ENCODE measurements around the gene ZDHHC11B. TPM values are rescaled to one million over a fixed set of nuclear protein-coding genes. Genes with fewer than 3 reads are reported as not detected.
"Not testable (repeated sequence)": the region's sequence is repeated elsewhere in the genome, so short reads cannot be mapped to it uniquely, and the experiment has no call there.

Gene ZDHHC11B
- total RNA-seq, 1 donor from 2014 or later, result 8.0 TPM

DNA sequence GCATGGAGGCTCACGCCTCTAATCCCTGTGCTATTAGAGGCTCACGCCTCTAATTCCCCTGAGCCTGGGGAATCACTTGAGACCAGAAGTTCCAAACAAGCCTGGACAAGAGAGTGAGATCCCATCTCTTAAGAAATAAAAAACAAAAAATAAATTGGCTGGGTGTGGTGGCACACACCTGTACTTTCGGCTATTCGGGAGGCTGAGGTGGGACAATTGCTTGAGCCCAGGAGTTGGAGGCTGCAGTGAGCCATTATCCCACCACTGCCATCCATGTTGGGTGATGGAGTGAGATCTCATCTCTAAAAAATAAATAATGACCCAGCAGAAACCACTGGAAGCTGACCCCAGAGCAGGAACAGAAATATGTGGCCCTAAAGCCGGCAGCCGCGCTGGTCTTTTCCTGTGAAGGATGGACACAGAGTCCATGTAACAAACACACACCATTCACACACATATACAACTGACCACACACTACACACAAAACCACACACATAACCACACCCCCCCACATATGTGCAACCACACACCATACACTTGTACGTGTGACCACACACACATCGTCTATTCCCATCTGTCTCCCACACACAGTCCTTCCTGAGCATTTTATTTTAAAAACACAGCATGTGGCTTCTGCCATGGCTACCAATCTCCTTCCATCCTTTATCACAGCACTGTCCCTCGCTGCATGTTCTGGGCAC, 51.6 kb downstream of the ZDHHC11B start:
- intact Hi-C loops (cut with DNase I); ATAC-seq; H3K36me3 ChIP-seq; H3K9me3 ChIP-seq; H3K27me3 ChIP-seq; H3K4me1 ChIP-seq; DNase-seq; H3K27ac ChIP-seq; H3K4me3 ChIP-seq: not testable (repeated sequence)

DNA sequence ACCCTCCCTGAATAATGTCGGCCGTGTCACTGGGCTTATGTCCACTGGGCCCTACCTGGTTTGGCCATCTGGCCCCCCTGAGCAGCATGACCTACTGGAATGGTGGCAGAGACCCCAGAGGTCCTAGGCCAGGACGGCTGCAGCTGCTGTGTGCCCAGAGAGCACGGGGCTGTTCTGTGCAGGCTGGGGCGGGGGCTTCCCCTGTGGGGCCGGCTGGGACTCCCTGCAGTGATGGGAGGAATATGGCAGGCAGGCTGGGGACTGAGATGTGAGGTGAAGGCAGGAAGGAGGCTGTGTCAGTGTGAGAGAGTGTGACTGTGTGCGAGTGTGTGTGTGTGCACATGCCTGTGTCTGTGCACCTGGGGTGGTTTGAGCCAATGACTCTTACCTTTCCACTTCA, 55.3 kb downstream of the ZDHHC11B start:
- H3K27ac ChIP-seq; H3K9me3 ChIP-seq; DNase-seq; H3K4me3 ChIP-seq; H3K4me1 ChIP-seq; H3K27me3 ChIP-seq; H3K36me3 ChIP-seq; intact Hi-C loops (cut with DNase I): not testable (repeated sequence)
- ATAC-seq, result peak; percentile 17

DNA sequence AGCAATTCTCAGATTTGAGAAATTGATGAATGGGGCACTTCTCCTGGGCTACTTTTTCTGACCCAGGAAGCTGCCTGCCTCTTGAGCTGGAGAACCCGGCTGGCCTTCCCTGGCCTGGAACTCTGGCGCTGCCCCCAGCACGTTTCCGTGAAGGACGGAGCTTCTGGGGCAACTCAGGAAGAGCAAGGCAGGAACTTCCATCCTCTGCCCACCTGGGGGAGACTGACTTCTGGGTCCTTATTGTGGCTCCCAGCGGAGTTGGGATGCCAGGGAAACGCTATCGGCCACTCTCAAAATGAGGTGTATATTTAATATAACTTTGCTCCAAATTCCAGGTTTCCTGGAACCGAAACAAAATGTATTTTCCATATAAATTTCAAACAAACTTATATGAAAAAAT, 57.4 kb downstream of the ZDHHC11B start:
- H3K27ac ChIP-seq; H3K36me3 ChIP-seq; H3K4me1 ChIP-seq; H3K9me3 ChIP-seq; DNase-seq; H3K27me3 ChIP-seq; H3K4me3 ChIP-seq; intact Hi-C loops (cut with DNase I): not testable (repeated sequence)
- ATAC-seq, result peak; percentile 78

DNA sequence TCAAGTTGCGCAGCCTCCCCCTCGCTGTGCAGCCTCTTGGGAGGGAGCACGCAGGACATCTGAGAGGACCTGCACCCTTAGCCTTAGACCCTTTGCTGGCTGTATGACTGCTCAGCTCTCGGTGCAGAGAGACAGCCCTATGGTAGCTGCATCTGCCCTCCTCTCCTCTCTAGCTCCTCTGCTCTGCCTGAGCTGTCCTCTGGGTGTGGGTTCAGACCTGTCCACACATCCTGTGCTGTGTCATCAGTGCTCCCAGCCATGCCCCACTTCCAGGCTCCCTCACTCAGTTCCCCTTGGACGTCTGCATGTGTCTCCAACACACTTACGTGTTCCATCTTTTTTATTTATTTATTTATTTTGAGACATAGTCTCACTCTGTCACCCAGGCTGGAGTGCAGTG, 60.7 kb downstream of the ZDHHC11B start:
- H3K4me1 ChIP-seq; DNase-seq; H3K36me3 ChIP-seq; H3K9me3 ChIP-seq; H3K4me3 ChIP-seq; intact Hi-C loops (cut with DNase I); H3K27me3 ChIP-seq; H3K27ac ChIP-seq: not testable (repeated sequence)
- ATAC-seq, result peak; percentile 21

DNA sequence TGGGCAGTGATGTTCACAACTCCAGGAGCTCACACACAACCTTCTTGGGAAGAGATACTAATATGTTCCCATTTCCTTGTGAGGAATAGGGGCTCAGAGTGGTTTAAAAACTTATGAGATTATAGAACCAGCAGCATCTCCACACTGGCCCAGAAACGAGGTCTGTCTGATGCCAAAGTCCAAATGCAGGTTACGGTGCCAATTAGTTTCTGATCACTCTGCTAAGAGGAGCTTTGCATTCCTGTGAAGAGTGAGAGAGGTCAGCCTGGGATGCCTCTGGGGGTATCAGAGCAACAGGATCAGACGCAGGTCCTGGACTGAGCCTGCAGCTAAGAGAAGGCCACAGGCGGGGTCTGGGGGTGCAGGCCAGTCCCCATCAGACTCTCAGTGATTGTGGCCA, 61.2 kb downstream of the ZDHHC11B start:
- H3K27me3 ChIP-seq; H3K27ac ChIP-seq; DNase-seq; intact Hi-C loops (cut with DNase I); H3K9me3 ChIP-seq; H3K4me1 ChIP-seq; ATAC-seq; H3K4me3 ChIP-seq; H3K36me3 ChIP-seq: not testable (repeated sequence)

DNA sequence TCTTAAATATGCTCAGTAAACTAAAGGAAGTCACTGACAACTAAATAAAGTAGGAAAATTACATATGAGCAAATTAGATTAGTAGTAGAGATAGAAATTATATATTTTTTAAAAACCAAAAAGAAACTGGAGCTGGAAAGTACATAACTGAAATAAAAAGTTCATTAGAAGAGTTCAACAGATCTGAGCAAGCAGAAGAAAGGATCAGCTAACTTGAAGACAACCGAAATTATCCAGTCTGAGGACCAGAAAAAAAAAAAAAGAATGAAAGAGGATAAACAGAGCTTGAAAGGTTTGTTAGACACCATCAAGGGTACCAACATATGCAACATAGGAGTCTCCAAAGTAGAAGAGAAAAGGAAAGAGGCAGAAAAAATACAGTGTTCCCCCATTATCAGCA, 65.2 kb downstream of the ZDHHC11B start:
- not testable (repeated sequence) for ATAC-seq

DNA sequence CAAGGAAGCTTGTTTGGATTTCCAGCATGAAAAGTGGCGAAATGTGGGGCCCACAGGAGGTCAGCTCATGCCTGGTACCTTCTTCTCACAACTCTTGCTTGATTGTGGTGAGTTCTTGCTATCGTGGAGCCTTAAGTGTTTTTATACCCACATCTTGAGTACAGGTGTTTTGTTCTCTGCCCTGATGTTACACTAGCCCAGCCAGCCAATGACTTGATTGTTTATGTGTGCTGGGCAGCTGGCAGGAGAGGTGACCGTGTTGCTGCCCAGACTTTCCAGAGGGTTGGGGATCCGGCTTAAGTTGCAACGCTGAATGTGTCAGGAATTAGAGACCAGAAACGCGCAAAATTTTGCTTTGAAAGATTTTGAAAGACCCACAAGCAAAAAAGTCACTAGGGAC, 67.4 kb downstream of the ZDHHC11B start:
- intact Hi-C loops (cut with DNase I), result no loop called here
- peak overlapping the region; percentile 11 for H3K27ac ChIP-seq

More for the DNA sequence above, 65.2 kb downstream of the ZDHHC11B start:
- H3K36me3 ChIP-seq; H3K4me1 ChIP-seq; DNase-seq; H3K27ac ChIP-seq; H3K9me3 ChIP-seq; intact Hi-C loops (cut with DNase I); H3K27me3 ChIP-seq; H3K4me3 ChIP-seq: not testable (repeated sequence)

DNA sequence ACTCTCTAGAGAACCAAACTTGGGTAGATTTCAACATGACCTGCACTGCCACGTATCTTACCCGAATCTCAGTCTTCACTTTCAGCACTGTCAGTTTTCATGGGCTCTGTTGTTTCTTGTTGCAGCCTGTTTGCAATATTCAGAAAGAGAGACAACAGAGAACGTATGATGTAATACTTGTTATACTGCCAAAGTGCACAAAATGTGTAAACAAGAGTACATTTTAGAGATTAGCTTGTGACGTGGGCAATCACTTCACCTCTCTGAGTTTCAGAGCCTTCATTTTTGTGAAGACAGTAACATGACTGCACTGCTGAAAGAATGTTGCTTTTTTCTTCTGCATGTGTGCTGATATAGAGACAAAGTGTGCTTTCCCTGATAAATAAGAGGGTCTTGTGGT, 67.8 kb downstream of the ZDHHC11B start:
- H3K4me1 ChIP-seq; DNase-seq; H3K36me3 ChIP-seq; intact Hi-C loops (cut with DNase I); H3K27me3 ChIP-seq; H3K4me3 ChIP-seq; H3K9me3 ChIP-seq: not testable (repeated sequence)
- ATAC-seq, result peak; percentile 73
- peak overlapping the region; percentile 11 for H3K27ac ChIP-seq

More for the DNA sequence above, 67.4 kb downstream of the ZDHHC11B start:
- Histone ChIP-seq H3K4me3 (no peak overlapping the region), H3K4me1 (peaks cover 3% of the 10 kb centered on the region), H3K27me3 (no peaks in the 10 kb centered on the region), H3K36me3 (no peaks in the 10 kb centered on the region), H3K9me3 (no peaks in the 10 kb centered on the region)
- TF ChIP-seq, protein P1, sequence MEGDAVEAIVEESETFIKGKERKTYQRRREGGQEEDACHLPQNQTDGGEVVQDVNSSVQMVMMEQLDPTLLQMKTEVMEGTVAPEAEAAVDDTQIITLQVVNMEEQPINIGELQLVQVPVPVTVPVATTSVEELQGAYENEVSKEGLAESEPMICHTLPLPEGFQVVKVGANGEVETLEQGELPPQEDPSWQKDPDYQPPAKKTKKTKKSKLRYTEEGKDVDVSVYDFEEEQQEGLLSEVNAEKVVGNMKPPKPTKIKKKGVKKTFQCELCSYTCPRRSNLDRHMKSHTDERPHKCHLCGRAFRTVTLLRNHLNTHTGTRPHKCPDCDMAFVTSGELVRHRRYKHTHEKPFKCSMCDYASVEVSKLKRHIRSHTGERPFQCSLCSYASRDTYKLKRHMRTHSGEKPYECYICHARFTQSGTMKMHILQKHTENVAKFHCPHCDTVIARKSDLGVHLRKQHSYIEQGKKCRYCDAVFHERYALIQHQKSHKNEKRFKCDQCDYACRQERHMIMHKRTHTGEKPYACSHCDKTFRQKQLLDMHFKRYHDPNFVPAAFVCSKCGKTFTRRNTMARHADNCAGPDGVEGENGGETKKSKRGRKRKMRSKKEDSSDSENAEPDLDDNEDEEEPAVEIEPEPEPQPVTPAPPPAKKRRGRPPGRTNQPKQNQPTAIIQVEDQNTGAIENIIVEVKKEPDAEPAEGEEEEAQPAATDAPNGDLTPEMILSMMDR (IDR thresholded peaks at IDR 0.05), result no peak
- DNase-seq (no peak), ATAC-seq (peak; percentile 73)

DNA sequence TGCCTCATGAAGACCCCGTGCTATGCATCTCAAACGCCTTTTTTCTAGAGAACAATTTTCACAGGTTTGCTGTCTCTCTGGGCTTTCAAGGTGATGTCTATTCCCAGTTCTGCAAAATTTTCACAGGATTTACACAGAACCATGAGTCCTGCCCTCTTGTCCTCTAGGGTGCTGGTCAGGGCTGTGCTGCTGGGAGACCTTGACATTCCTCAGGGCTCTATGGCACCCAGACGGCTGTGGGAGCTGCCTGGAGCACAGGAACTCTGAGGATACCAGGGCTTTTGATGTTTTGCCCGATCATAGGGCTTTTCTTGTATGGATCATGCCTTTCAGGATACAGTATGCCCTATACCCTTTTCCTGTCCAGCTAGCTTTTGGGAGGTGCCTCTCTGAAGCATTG, 68.9 kb downstream of the ZDHHC11B start:
- intact Hi-C loops (cut with DNase I), result not testable (repeated sequence)

DNA sequence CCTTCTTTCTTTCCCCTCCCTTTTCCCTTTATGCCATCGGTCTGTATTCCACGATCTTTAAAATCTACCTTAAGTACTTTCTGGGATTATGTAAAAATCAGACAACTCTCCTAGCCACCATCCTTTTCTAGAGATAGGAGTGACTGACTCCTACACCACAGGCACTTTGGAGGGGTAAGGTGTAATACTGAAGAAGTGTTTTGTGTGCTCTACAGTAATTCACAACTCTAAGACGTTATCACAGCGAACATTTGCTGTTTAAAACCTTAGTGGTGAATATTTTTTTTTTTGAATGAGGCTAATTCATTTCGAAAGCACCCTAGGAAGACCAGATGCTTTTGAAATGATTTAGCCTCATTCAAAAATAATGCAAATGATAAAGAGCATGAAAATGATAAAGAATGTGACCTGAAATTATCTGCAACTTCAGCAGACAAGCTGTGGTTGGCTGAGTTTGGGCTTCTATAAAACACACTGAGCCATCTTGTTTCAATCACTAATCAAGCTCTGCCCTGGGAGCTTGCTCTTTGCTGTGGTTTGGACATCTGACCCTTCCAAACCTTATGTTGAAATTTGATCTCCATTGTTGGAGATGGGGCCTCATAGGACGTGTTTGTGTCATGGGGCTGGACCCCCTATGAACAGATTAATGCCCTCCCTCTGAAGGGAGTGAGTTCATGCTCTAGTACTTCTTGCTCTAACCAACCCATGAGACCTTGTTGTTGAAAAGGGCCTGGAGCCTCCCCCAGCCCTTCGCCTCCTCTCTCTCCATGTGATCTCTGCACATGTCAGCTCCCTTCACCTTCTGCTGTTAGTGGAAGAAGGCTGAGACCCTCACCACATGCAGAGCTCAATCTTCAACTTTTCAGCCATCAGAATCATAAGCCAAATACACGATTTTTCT, 70.1 kb downstream of the ZDHHC11B start:
- H3K4me3 ChIP-seq; H3K4me1 ChIP-seq; H3K27me3 ChIP-seq; H3K27ac ChIP-seq; H3K9me3 ChIP-seq; DNase-seq; ATAC-seq; H3K36me3 ChIP-seq; intact Hi-C loops (cut with DNase I): not testable (repeated sequence)

More for the DNA sequence above, 68.9 kb downstream of the ZDHHC11B start:
- not testable (repeated sequence) for H3K27me3 ChIP-seq, H3K9me3 ChIP-seq, H3K36me3 ChIP-seq, H3K27ac ChIP-seq, H3K4me3 ChIP-seq, H3K4me1 ChIP-seq, DNase-seq, ATAC-seq

DNA sequence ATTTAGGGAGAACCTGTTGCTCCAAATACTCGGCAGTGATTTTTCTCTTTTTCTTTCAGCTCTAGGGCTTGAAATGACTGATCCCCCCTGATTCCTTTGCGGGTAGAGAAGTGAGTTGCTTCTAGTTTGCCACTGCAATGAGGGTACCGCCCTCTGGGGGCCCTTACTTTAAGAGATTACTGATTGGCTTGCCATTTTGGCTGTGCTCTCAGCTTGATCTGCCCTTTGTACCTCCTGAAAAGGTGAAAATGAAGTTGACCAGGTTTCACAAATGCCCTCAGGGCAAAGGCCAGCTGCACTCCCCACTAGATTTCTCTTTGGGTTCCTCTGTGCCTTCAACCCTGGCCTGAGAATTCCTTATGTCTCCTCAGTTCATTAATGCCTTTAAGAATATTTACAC, 70.8 kb downstream of the ZDHHC11B start:
- H3K4me3 ChIP-seq; H3K9me3 ChIP-seq; H3K27ac ChIP-seq; intact Hi-C loops (cut with DNase I); H3K27me3 ChIP-seq; ATAC-seq; DNase-seq; H3K36me3 ChIP-seq; H3K4me1 ChIP-seq: not testable (repeated sequence)

DNA sequence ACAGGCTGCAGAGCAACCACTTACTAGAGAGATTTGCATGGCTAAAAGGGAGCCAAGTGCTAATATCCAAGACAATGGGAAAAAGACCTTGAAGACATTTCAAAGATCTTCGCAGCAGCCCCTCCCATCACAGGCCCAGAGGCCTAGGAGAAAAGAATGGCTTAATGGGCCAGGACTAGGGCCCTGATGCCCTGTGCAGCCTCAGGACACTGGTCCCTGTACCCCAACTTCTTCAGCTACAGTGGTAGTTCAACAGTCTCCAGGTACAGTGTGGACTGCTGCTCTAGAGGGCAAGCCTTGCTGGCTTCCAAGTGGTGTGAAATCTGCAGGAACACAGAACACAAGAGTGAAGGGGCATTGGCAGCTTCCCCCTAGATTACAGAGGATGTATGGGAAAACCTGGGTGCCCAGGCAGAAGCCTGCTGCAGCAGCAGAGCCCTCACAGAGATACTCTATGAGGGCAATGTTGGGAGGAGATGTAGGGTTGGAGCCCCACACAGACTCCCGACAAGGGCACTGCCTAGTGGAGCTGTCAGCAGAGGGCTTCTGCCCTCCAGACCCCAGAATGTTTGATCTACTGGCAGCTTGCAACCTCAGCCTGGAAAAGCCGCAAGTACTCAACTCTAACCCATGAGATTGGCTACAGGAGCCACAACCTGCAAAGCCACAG, 75.5 kb downstream of the ZDHHC11B start:
- DNase-seq; H3K9me3 ChIP-seq; intact Hi-C loops (cut with DNase I); ATAC-seq; H3K4me1 ChIP-seq; H3K4me3 ChIP-seq; H3K27ac ChIP-seq; H3K36me3 ChIP-seq; H3K27me3 ChIP-seq: not testable (repeated sequence)

DNA sequence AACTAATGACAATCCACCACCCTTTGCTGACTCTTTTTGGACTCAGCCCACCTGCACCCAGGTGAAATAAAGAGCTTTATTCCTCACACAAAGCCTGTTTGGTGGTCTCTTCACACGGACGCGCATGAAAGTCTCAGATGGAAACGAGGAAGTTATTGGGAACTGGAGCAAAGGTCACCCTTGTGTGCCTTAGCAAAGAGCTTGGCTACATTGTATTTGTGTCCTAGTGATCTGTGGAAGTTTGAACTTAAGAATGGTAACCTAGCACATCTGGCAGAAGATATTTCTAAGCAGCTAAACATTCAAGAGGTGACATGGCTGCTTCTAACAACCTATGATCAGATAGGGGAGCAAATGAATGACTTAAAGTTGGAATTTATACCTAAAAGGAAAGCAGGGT, 76.2 kb downstream of the ZDHHC11B start:
- H3K4me1 ChIP-seq; intact Hi-C loops (cut with DNase I); H3K4me3 ChIP-seq; ATAC-seq; H3K9me3 ChIP-seq; H3K27me3 ChIP-seq; H3K36me3 ChIP-seq; H3K27ac ChIP-seq; DNase-seq: not testable (repeated sequence)

Measured in upper lobe of right lung (tissue), 1 donor.